HUES6 (cell line): ENCODE measurements around the gene INTS11.

Experiments
- H3K27ac ChIP-seq: 2 replicates; pipeline ENCODE4 v1.7.0; 2013; ENCODE audit warnings: low read depth, mild to moderate bottlenecking, low read length, inconsistent platforms
- H3K27me3 ChIP-seq: 2 replicates; pipeline ENCODE4 v1.6.1; 2013; ENCODE audit warnings: low read length; ENCODE audit not compliant: control insufficient read depth, insufficient read depth
- H3K36me3 ChIP-seq: 2 replicates; pipeline ENCODE4 v1.6.1; 2013; ENCODE audit warnings: low read length; ENCODE audit not compliant: control insufficient read depth, insufficient read depth
- H3K4me1 ChIP-seq: 2 replicates; pipeline ENCODE4 v1.6.1; 2013; ENCODE audit warnings: low read length; ENCODE audit not compliant: control insufficient read depth, insufficient read depth
- H3K4me3 ChIP-seq: 2 replicates; pipeline ENCODE4 v1.5.1; 2013; ENCODE audit warnings: low read depth, low read length
- H3K9ac ChIP-seq: one replicate; pipeline ENCODE4 v1.6.1; 2013; ENCODE audit warnings: mild to moderate bottlenecking, low read length
- H3K9me3 ChIP-seq: 2 replicates; pipeline ENCODE4 v1.6.1; 2013; ENCODE audit warnings: low read depth, low read length; ENCODE audit not compliant: control insufficient read depth, insufficient read depth

The INTS11 gene

GRCh38 chr1:1325288-1326074 lies 1.0 kb upstream of the INTS11 start:
- H3K36me3 ChIP-seq: peaks cover 16% of the 10 kb centered on the region
- no peaks in the 10 kb centered on the region for H3K4me1 ChIP-seq
- H3K9ac ChIP-seq: peak overlapping the region; percentile 83
- H3K9me3 ChIP-seq: no peaks in the 10 kb centered on the region
- H3K27me3 ChIP-seq: no peaks in the 10 kb centered on the region
- peak overlapping the region; percentile 70 for H3K27ac ChIP-seq
- H3K4me3 ChIP-seq: peak overlapping the region; percentile 99

- Histone ChIP-seq H3K27me3 (no peaks in the 10 kb centered on the region), H3K36me3 (peaks cover 29% of the 10 kb centered on the region), H3K4me1 (no peaks in the 10 kb centered on the region), H3K9ac (peak overlapping the region; percentile 94), H3K4me3 (peak overlapping the region; percentile 99), H3K9me3 (no peaks in the 10 kb centered on the region), H3K27ac (peak overlapping the region; percentile 86; the same call in 1 of the 2 replicates)
Measured at GRCh38 chr1:1324084-1324523, 356 bp downstream of the INTS11 start.

- no peak overlapping the region for H3K9ac ChIP-seq
- H3K4me1 ChIP-seq: peaks cover 5% of the 10 kb centered on the region; the same call in 1 of the 2 replicates
- H3K4me3 ChIP-seq: no peak overlapping the region
- H3K9me3 ChIP-seq: no peaks in the 10 kb centered on the region
- no peak overlapping the region for H3K27ac ChIP-seq
- H3K36me3 ChIP-seq: peaks cover 41% of the 10 kb centered on the region
- no peaks in the 10 kb centered on the region for H3K27me3 ChIP-seq
Measured at GRCh38 chr1:1322952-1323351, 1.5 kb downstream of the INTS11 start.

GRCh38 chr1:1322418-1322817 lies 2.0 kb downstream of the INTS11 start:
- Histone ChIP-seq H3K9ac (no peak overlapping the region), H3K4me1 (peaks cover 6% of the 10 kb centered on the region; the same call in 1 of the 2 replicates), H3K27me3 (no peaks in the 10 kb centered on the region), H3K9me3 (no peaks in the 10 kb centered on the region), H3K36me3 (peaks cover 41% of the 10 kb centered on the region), H3K4me3 (no peak overlapping the region), H3K27ac (no peak overlapping the region)

- peaks cover 41% of the 10 kb centered on the region for H3K36me3 ChIP-seq
Measured at GRCh38 chr1:1321477-1321876, 3.0 kb downstream of the INTS11 start.

GRCh38 chr1:1320666-1321448 lies 3.6 kb downstream of the INTS11 start:
- peaks cover 11% of the 10 kb centered on the region for H3K4me1 ChIP-seq
- H3K27ac ChIP-seq: 0 out of 2 replicates have a peak overlapping the region, but pooled peaks have one; percentile 5
- H3K36me3 ChIP-seq: peaks cover 41% of the 10 kb centered on the region
- no peak overlapping the region for H3K9ac ChIP-seq
- H3K27me3 ChIP-seq: no peaks in the 10 kb centered on the region
- H3K4me3 ChIP-seq: no peak overlapping the region
- no peaks in the 10 kb centered on the region for H3K9me3 ChIP-seq

More at GRCh38 chr1:1321477-1321876, 3.0 kb downstream of the INTS11 start:
- Histone ChIP-seq H3K9ac (no peak overlapping the region), H3K27ac (0 out of 2 replicates have a peak overlapping the region, but pooled peaks have one; percentile 5), H3K9me3 (no peaks in the 10 kb centered on the region), H3K4me1 (peaks cover 6% of the 10 kb centered on the region; the same call in 1 of the 2 replicates), H3K27me3 (no peaks in the 10 kb centered on the region), H3K4me3 (no peak overlapping the region)

GRCh38 chr1:1319646-1319941 lies 4.9 kb downstream of the INTS11 start:
- Histone ChIP-seq H3K4me1 (peaks cover 20% of the 10 kb centered on the region), H3K36me3 (peaks cover 48% of the 10 kb centered on the region), H3K27me3 (no peaks in the 10 kb centered on the region)

GRCh38 chr1:1318777-1319645 lies 5.4 kb downstream of the INTS11 start:
- Histone ChIP-seq H3K36me3 (peaks cover 54% of the 10 kb centered on the region), H3K9ac (no peak overlapping the region), H3K4me3 (no peak overlapping the region), H3K4me1 (peaks cover 20% of the 10 kb centered on the region), H3K27ac (no peak overlapping the region), H3K9me3 (no peaks in the 10 kb centered on the region), H3K27me3 (no peaks in the 10 kb centered on the region)

More at GRCh38 chr1:1319646-1319941, 4.9 kb downstream of the INTS11 start:
- H3K9me3 ChIP-seq: no peaks in the 10 kb centered on the region
- H3K27ac ChIP-seq: no peak overlapping the region
- no peak overlapping the region for H3K9ac ChIP-seq
- H3K4me3 ChIP-seq: no peak overlapping the region

- H3K27ac ChIP-seq: no peak overlapping the region
- no peak overlapping the region for H3K4me3 ChIP-seq
- H3K4me1 ChIP-seq: peaks cover 20% of the 10 kb centered on the region
- H3K27me3 ChIP-seq: no peaks in the 10 kb centered on the region
- H3K9ac ChIP-seq: no peak overlapping the region
- peaks cover 62% of the 10 kb centered on the region for H3K36me3 ChIP-seq
- H3K9me3 ChIP-seq: no peaks in the 10 kb centered on the region
Measured at GRCh38 chr1:1318131-1318652, 6.3 kb downstream of the INTS11 start.

GRCh38 chr1:1317420-1317819 lies 7.0 kb downstream of the INTS11 start:
- no peak overlapping the region for H3K9ac ChIP-seq
- H3K9me3 ChIP-seq: no peaks in the 10 kb centered on the region
- H3K4me1 ChIP-seq: peaks cover 20% of the 10 kb centered on the region
- peaks cover 70% of the 10 kb centered on the region for H3K36me3 ChIP-seq
- no peak overlapping the region for H3K27ac ChIP-seq
- no peak overlapping the region for H3K4me3 ChIP-seq
- no peaks in the 10 kb centered on the region for H3K27me3 ChIP-seq
